ENCODE results near the gene TP73. TPM values are rescaled to one million over a fixed set of nuclear protein-coding genes. Genes with fewer than 3 reads are reported as not detected.

Gene TP73
- total RNA-seq, 2 donors from 2014 or later = 5.1 to 15.1 TPM

- H3K36me3 ChIP-seq = no peaks in the 10 kb centered on the region
- H3K27me3 ChIP-seq (replicated peaks; ENCODE audit: insufficient read depth) = no peaks in the 10 kb centered on the region
- 74% methylated on average over 13 of the region's 13 CpGs for WGBS
- H3K4me3 ChIP-seq = no peak overlapping the region
- DNase-seq (ENCODE audit: low spot score) = no peak
- no peaks in the 10 kb centered on the region for H3K4me1 ChIP-seq (replicated peaks)
- intact Hi-C loops (cut with DNase I) = no loop called here
- H3K27ac ChIP-seq = no peak overlapping the region
- TF ChIP-seq CTCF (IDR thresholded peaks at IDR 0.05) (no peak), POLR2A (IDR thresholded peaks at IDR 0.05) (no peak), POLR2AphosphoS5 (IDR thresholded peaks at IDR 0.05) (no peak)
- no peaks in the 10 kb centered on the region for H3K9me3 ChIP-seq
These were observed 83.4 kb downstream of the TP73 start for GRCh38 chr1:3735688-3736087.

- no peak for TF ChIP-seq POLR2AphosphoS5 (IDR thresholded peaks at IDR 0.05)
- TF ChIP-seq CTCF (IDR thresholded peaks at IDR 0.05) = no peak
- TF ChIP-seq POLR2A (IDR thresholded peaks at IDR 0.05) = no peak
These were observed 83.8 kb downstream of the TP73 start for GRCh38 chr1:3736131-3736561.

GRCh38 chr1:3736708-3737107 is 84.4 kb downstream of the TP73 start:
- Histone ChIP-seq H3K9me3 (no peaks in the 10 kb centered on the region), H3K4me1 (replicated peaks) (no peaks in the 10 kb centered on the region), H3K36me3 (no peaks in the 10 kb centered on the region), H3K27me3 (replicated peaks; ENCODE audit: insufficient read depth) (no peaks in the 10 kb centered on the region), H3K4me3 (no peak overlapping the region), H3K27ac (no peak overlapping the region)
- WGBS = 85% methylated on average over 14 of the region's 14 CpGs
- intact Hi-C loops (cut with DNase I) = no loop called here
- DNase-seq (ENCODE audit: low spot score) = no peak
- no peak for TF ChIP-seq POLR2A (IDR thresholded peaks at IDR 0.05)
- TF ChIP-seq CTCF (IDR thresholded peaks at IDR 0.05) = no peak
- no peak for TF ChIP-seq POLR2AphosphoS5 (IDR thresholded peaks at IDR 0.05)

More at GRCh38 chr1:3736131-3736561, 83.8 kb downstream of the TP73 start:
- H3K9me3 ChIP-seq = no peaks in the 10 kb centered on the region
- no peaks in the 10 kb centered on the region for H3K4me1 ChIP-seq (replicated peaks)
- intact Hi-C loops (cut with DNase I) = no loop called here
- DNase-seq (ENCODE audit: low spot score) = no peak
- 84% methylated on average over 13 of the region's 13 CpGs for WGBS
- no peaks in the 10 kb centered on the region for H3K27me3 ChIP-seq (replicated peaks; ENCODE audit: insufficient read depth)
- H3K36me3 ChIP-seq = no peaks in the 10 kb centered on the region
- no peak overlapping the region for H3K4me3 ChIP-seq
- no peak overlapping the region for H3K27ac ChIP-seq

GRCh38 chr1:3738943-3739342 is 86.6 kb downstream of the TP73 start:
- H3K36me3 ChIP-seq = no peaks in the 10 kb centered on the region
- no peak overlapping the region for H3K4me3 ChIP-seq
- WGBS = 95% methylated on average over 12 of the region's 12 CpGs
- TF ChIP-seq POLR2A (IDR thresholded peaks at IDR 0.05) (no peak), POLR2AphosphoS5 (IDR thresholded peaks at IDR 0.05) (no peak), CTCF (IDR thresholded peaks at IDR 0.05) (no peak)
- no peaks in the 10 kb centered on the region for H3K4me1 ChIP-seq (replicated peaks)
- H3K27me3 ChIP-seq (replicated peaks; ENCODE audit: insufficient read depth) = no peaks in the 10 kb centered on the region
- DNase-seq (ENCODE audit: low spot score) = no peak
- H3K27ac ChIP-seq = no peak overlapping the region
- no peaks in the 10 kb centered on the region for H3K9me3 ChIP-seq
- intact Hi-C loops (cut with DNase I) = no loop called here

GRCh38 chr1:3740042-3740441 is 87.7 kb downstream of the TP73 start:
- H3K4me1 ChIP-seq (replicated peaks) = no peaks in the 10 kb centered on the region
- TF ChIP-seq POLR2A (IDR thresholded peaks at IDR 0.05) = no peak
- TF ChIP-seq POLR2AphosphoS5 (IDR thresholded peaks at IDR 0.05) = no peak
- TF ChIP-seq CTCF (IDR thresholded peaks at IDR 0.05) = no peak
- H3K4me3 ChIP-seq = no peak overlapping the region
- DNase-seq (ENCODE audit: low spot score) = no peak
- H3K27me3 ChIP-seq (replicated peaks; ENCODE audit: insufficient read depth) = no peaks in the 10 kb centered on the region
- no peaks in the 10 kb centered on the region for H3K9me3 ChIP-seq
- intact Hi-C loops (cut with DNase I) = no loop called here
- H3K36me3 ChIP-seq = no peaks in the 10 kb centered on the region
- WGBS = 88% methylated on average over 9 of the region's 9 CpGs
- no peak overlapping the region for H3K27ac ChIP-seq
